ENCODE measurements around the gene NDUFC1.

- TF ChIP-seq EZH2 (IDR thresholded peaks at IDR 0.05; ENCODE audit: borderline replicate concordance, insufficient read depth, low read depth, low read length, poor library complexity, severe bottlenecking) (no peak), CTCF (IDR thresholded peaks at IDR 0.05) (no peak)
These were observed 19.6 kb downstream of the NDUFC1 start for GRCh38 chr4:139282721-139283075.
